CD4-positive, alpha-beta T cell treated with Interleukin-6 for 4 hours (primary cell): ENCODE data around the gene SHISA9.

ENCODE experiments used
- DNase-seq: peaks from one replicate; pipeline ENCODE4 v3.0.0-alpha.2; 2020; ENCODE audit warnings: mixed read lengths

Gene SHISA9

GRCh38 chr16:13081825-13082331, 180.5 kb downstream of the SHISA9 start:
- no peak for DNase-seq

- DNase-seq, result no peak
These were observed 182.3 kb downstream of the SHISA9 start for GRCh38 chr16:13083681-13084080.

- DNase-seq, result no peak
These were observed 182.9 kb downstream of the SHISA9 start for GRCh38 chr16:13084331-13084730.

GRCh38 chr16:13093661-13094060, 192.3 kb downstream of the SHISA9 start:
- DNase-seq, result no peak

- DNase-seq, result no peak
These were observed 193.7 kb downstream of the SHISA9 start for GRCh38 chr16:13095061-13095460.

GRCh38 chr16:13098536-13098935, 197.1 kb downstream of the SHISA9 start:
- DNase-seq, result no peak

GRCh38 chr16:13099822-13100221, 198.4 kb downstream of the SHISA9 start:
- DNase-seq, result no peak

- DNase-seq, result no peak
These were observed 199.6 kb downstream of the SHISA9 start for GRCh38 chr16:13100970-13101369.

- DNase-seq, result no peak
These were observed 200.4 kb downstream of the SHISA9 start for GRCh38 chr16:13101828-13102227.

- DNase-seq, result no peak
These were observed 201.0 kb downstream of the SHISA9 start for GRCh38 chr16:13102401-13102800.

GRCh38 chr16:13103831-13104530, 202.6 kb downstream of the SHISA9 start:
- no peak for DNase-seq

- no peak for DNase-seq
These were observed 203.4 kb downstream of the SHISA9 start for GRCh38 chr16:13104772-13105171.

GRCh38 chr16:13105427-13105826, 204.0 kb downstream of the SHISA9 start:
- DNase-seq, result no peak

GRCh38 chr16:13106464-13106863, 205.1 kb downstream of the SHISA9 start:
- no peak for DNase-seq

- DNase-seq, result no peak
These were observed 206.7 kb downstream of the SHISA9 start for GRCh38 chr16:13108126-13108525.

GRCh38 chr16:13109171-13109570, 207.8 kb downstream of the SHISA9 start:
- no peak for DNase-seq

GRCh38 chr16:13110124-13110796, 208.9 kb downstream of the SHISA9 start:
- DNase-seq, result no peak

- DNase-seq, result no peak
These were observed 210.3 kb downstream of the SHISA9 start for GRCh38 chr16:13111747-13112146.

- DNase-seq, result no peak
These were observed 212.3 kb downstream of the SHISA9 start for GRCh38 chr16:13113741-13114140.

GRCh38 chr16:13118091-13118490, 216.7 kb downstream of the SHISA9 start:
- DNase-seq, result no peak

GRCh38 chr16:13120091-13120490, 218.7 kb downstream of the SHISA9 start:
- no peak for DNase-seq

GRCh38 chr16:13120557-13120956, 219.2 kb downstream of the SHISA9 start:
- DNase-seq, result no peak

GRCh38 chr16:13123991-13124390, 222.6 kb downstream of the SHISA9 start:
- DNase-seq, result no peak

GRCh38 chr16:13127144-13127543, 225.7 kb downstream of the SHISA9 start:
- no peak for DNase-seq
